HFF-Myc (cell line): ENCODE measurements around the gene DOCK7.
"Not testable (repeated sequence)": the region's sequence is repeated elsewhere in the genome, so short reads cannot be mapped to it uniquely, and the experiment has no call there.

ENCODE experiments used
- DNase-seq: peaks from one replicate; pipeline ENCODE4 v3.0.0-alpha.2; 2011; ENCODE audit warnings: low read depth; ENCODE audit errors: extremely low read depth
- H3K4me3 ChIP-seq: replicated peaks from 2 replicates; pipeline ENCODE4 v1.5.1; 2011; ENCODE audit warnings: low read depth, mild to moderate bottlenecking, control low read depth, low read length
- CTCF ChIP-seq: IDR thresholded peaks from 2 replicates; pipeline ENCODE4 v1.5.1; 2012; ENCODE audit warnings: mild to moderate bottlenecking, low read depth, low read length, control low read depth; ENCODE audit errors: missing control alignments

Gene DOCK7

GRCh38 chr1:62613325-62613727, 74.9 kb downstream of the DOCK7 start:
- TF ChIP-seq CTCF, result no peak
- no peak overlapping the region for H3K4me3 ChIP-seq
- no peak for DNase-seq

DNA sequence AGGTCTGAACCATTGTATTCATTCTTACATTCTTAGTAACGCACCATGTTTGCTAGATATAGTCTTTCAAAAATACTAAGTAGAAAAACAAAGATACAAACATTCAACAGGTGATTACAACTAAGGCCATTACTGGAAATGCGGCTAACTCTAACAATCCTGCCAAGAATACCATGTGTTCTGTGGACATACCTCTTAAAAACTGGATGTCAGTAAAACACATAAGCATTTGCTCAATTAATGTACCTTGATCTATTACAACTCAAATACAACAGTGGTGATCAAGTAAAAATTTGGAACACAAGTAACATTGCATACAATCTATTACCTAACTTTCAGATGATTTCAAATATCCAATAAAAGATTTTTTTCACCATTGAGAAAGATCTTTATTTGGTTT, 75.4 kb downstream of the DOCK7 start:
- DNase-seq, result no peak
- no peak for TF ChIP-seq CTCF
- H3K4me3 ChIP-seq, result no peak overlapping the region

GRCh38 chr1:62610588-62610987, 77.6 kb downstream of the DOCK7 start:
- not testable (repeated sequence) for DNase-seq, H3K4me3 ChIP-seq

GRCh38 chr1:62608905-62609304, 79.3 kb downstream of the DOCK7 start:
- no peak for TF ChIP-seq CTCF
- DNase-seq, result no peak
- H3K4me3 ChIP-seq, result no peak overlapping the region

GRCh38 chr1:62601457-62601856, 86.7 kb downstream of the DOCK7 start:
- no peak for DNase-seq
- TF ChIP-seq CTCF, result no peak
- H3K4me3 ChIP-seq, result no peak overlapping the region

DNA sequence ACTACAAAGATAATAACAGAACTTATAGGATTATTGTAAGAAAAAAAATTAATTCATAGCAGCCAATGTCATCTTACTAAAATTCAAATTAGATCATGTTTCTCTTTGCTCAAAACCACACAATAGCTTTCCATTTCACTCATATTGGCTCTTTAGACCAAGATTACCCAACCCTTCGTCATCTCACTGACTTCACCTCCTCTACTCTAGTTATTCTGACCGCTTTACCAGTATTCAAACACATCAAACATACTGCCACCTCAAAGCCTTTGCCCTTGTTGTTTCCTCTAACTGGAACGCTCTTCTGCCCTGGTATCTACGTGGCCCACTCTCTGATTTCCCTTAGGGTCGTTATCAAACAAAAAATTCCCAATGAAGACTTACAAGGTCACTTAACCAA, 89.1 kb downstream of the DOCK7 start:
- DNase-seq, result no peak
- no peak for TF ChIP-seq CTCF
- no peak overlapping the region for H3K4me3 ChIP-seq

DNA sequence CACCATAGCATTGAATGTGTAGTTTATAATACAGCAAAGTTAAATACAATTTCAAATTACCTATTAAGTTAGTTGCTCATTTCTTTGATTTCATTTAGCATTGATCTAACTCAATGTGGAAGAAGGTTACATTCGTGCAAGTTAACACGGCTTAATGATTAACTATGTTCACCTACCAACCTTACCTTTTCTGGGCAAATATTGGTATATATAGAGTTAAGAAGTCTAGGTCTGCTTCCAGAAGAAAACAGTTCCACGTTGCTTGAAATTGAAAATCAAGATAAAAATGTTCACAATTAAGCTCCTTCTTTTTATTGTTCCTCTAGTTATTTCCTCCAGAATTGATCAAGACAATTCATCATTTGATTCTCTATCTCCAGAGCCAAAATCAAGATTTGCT, 90.9 kb downstream of the DOCK7 start, which contains the start of gene ANGPTL3:
ANGPTL3 (plus strand) TSS at position 240 of the 400 bp plus-strand sequence; CDS start at position 287, 47 bp downstream.
- no peak for DNase-seq
- no peak for TF ChIP-seq CTCF
- H3K4me3 ChIP-seq, result no peak within 1 kb of the TSS

GRCh38 chr1:62595647-62596046, 92.5 kb downstream of the DOCK7 start:
- DNase-seq, result no peak
- H3K4me3 ChIP-seq, result no peak overlapping the region
- no peak for TF ChIP-seq CTCF
